H9 (cell line): ENCODE data around the gene LRIG3. TPM values are rescaled to one million over a fixed set of nuclear protein-coding genes. Genes with fewer than 3 reads are reported as not detected.

ENCODE experiments used
- DNase-seq: peaks from one replicate; pipeline ENCODE4 v3.0.0-alpha.2; 2017
- H2AFZ ChIP-seq: one replicate; pipeline ENCODE4 v1.6.1; 2013; ENCODE audit warnings: mild to moderate bottlenecking, low read length, control low read depth, moderate library complexity
- H2AK5ac ChIP-seq: 2 replicates; pipeline ENCODE4 v1.6.1; 2013; ENCODE audit warnings: low read length, control low read depth, mixed read lengths; ENCODE audit not compliant: insufficient read length
- H2BK120ac ChIP-seq: one replicate; pipeline ENCODE4 v1.6.1; 2013; ENCODE audit warnings: low read depth, mild to moderate bottlenecking, low read length, control low read depth, inconsistent platforms; ENCODE audit not compliant: poor library complexity, severe bottlenecking
- H2BK12ac ChIP-seq: 2 replicates; pipeline ENCODE4 v1.6.1; 2013; ENCODE audit warnings: low read length, control low read depth, mixed read lengths, low read depth; ENCODE audit not compliant: insufficient read length
- H2BK15ac ChIP-seq: 2 replicates; pipeline ENCODE4 v1.6.1; 2013; ENCODE audit warnings: low read depth, low read length, control low read depth
- H2BK20ac ChIP-seq: one replicate; pipeline ENCODE4 v1.6.1; 2013; ENCODE audit warnings: low read depth, mild to moderate bottlenecking, low read length, control low read depth, inconsistent platforms; ENCODE audit not compliant: poor library complexity, severe bottlenecking
- H2BK5ac ChIP-seq: 2 replicates; pipeline ENCODE4 v1.6.1; 2013; ENCODE audit warnings: low read length, control low read depth, mixed read lengths; ENCODE audit not compliant: insufficient read length
- H3K14ac ChIP-seq: 2 replicates; pipeline ENCODE4 v1.6.1; 2013; ENCODE audit warnings: low read length, control low read depth; ENCODE audit not compliant: insufficient read depth
- H3K18ac ChIP-seq: 2 replicates; pipeline ENCODE4 v1.6.1; 2013; ENCODE audit warnings: low read depth, mild to moderate bottlenecking, mixed read lengths, low read length, control low read depth; ENCODE audit not compliant: insufficient read length
- H3K23ac ChIP-seq: 2 replicates; pipeline ENCODE4 v1.6.1; 2013; ENCODE audit warnings: low read length, control low read depth, mixed read lengths, low read depth; ENCODE audit not compliant: insufficient read length
- H3K23me2 ChIP-seq: 2 replicates; pipeline ENCODE4 v1.6.1; 2013; ENCODE audit warnings: low read depth, mild to moderate bottlenecking, mixed read lengths, low read length, control low read depth; ENCODE audit not compliant: insufficient read length, poor library complexity, severe bottlenecking
- H3K27ac ChIP-seq: 2 replicates; pipeline ENCODE4 v1.5.1; 2013; ENCODE audit warnings: low read length, control low read depth, mixed read lengths, low read depth; ENCODE audit not compliant: insufficient read length
- H3K27me3 ChIP-seq: 2 replicates; pipeline ENCODE4 v1.6.1; 2013; ENCODE audit warnings: low read length, control low read depth, inconsistent platforms; ENCODE audit not compliant: insufficient read depth
- H3K4ac ChIP-seq: 2 replicates; pipeline ENCODE4 v1.6.1; 2013; ENCODE audit warnings: low read depth, mild to moderate bottlenecking, control low read depth, inconsistent platforms, low read length, moderate library complexity
- H3K4me1 ChIP-seq: 2 replicates; pipeline ENCODE4 v1.6.1; 2013; ENCODE audit warnings: low read length, control low read depth, inconsistent platforms; ENCODE audit not compliant: insufficient read depth
- H3K4me2 ChIP-seq: 2 replicates; pipeline ENCODE4 v1.6.1; 2013; ENCODE audit warnings: low read length, control low read depth, mixed read lengths; ENCODE audit not compliant: insufficient read length, insufficient read depth
- H3K56ac ChIP-seq: 2 replicates; pipeline ENCODE4 v1.6.1; 2013; ENCODE audit warnings: low read depth, mild to moderate bottlenecking, mixed read lengths, low read length, control low read depth; ENCODE audit not compliant: insufficient read length
- H3K79me1 ChIP-seq: 2 replicates; pipeline ENCODE4 v1.6.1; 2013; ENCODE audit warnings: low read depth, mild to moderate bottlenecking, moderate library complexity, low read length, control low read depth, inconsistent platforms; ENCODE audit not compliant: insufficient read depth, poor library complexity, severe bottlenecking
- H3K79me2 ChIP-seq: 2 replicates; pipeline ENCODE4 v1.6.1; 2013; ENCODE audit warnings: low read length, control low read depth, inconsistent platforms; ENCODE audit not compliant: insufficient read depth
- H3K9ac ChIP-seq: 2 replicates; pipeline ENCODE4 v1.6.1; 2013; ENCODE audit warnings: low read length, control low read depth, mixed read lengths; ENCODE audit not compliant: insufficient read length; ENCODE audit errors: extremely low read depth
- H3K9me3 ChIP-seq: one replicate; pipeline ENCODE4 v1.6.1; 2013; ENCODE audit warnings: low read depth, low read length, inconsistent platforms; ENCODE audit not compliant: control insufficient read depth
- H3T11ph ChIP-seq: one replicate; pipeline ENCODE4 v1.6.1; 2013; ENCODE audit warnings: mild to moderate bottlenecking, low read length, control low read depth, inconsistent platforms
- H4K20me1 ChIP-seq: one replicate; pipeline ENCODE4 v1.6.1; 2013; ENCODE audit not compliant: control insufficient read depth, insufficient read length, insufficient read depth
- H4K5ac ChIP-seq: 2 replicates; pipeline ENCODE4 v1.6.1; 2013; ENCODE audit warnings: low read depth, mild to moderate bottlenecking, mixed read lengths, low read length, control low read depth; ENCODE audit not compliant: insufficient read length
- H4K8ac ChIP-seq: replicated peaks from 2 replicates; pipeline ENCODE4 v1.6.1; 2013; ENCODE audit warnings: low read length, control low read depth, mixed read lengths, low read depth; ENCODE audit not compliant: insufficient read length
- H4K91ac ChIP-seq: 2 replicates; pipeline ENCODE4 v1.6.1; 2013; ENCODE audit warnings: low read depth, mild to moderate bottlenecking, moderate library complexity, mixed read lengths, low read length, control low read depth; ENCODE audit not compliant: insufficient read length
- H3K27ac Mint-ChIP-seq, 3 experiments: 2 replicates in 2 of 3; 3 replicates in 1 of 3; pipeline ENCODE4 v1.8.0; 2020 to 2021; ENCODE audit warnings: mixed read lengths in 3 of 3, mild to moderate bottlenecking in 1 of 3, moderate library complexity in 1 of 3
- H3K27me3 Mint-ChIP-seq: 2 replicates; pipeline ENCODE4 v1.8.0; 2021; ENCODE audit warnings: low read depth, mild to moderate bottlenecking, moderate library complexity, mixed read lengths
- H3K36me3 Mint-ChIP-seq, 3 experiments: 2 replicates in 2 of 3; 3 replicates in 1 of 3; pipeline ENCODE4 v1.8.0; 2020 to 2021; ENCODE audit warnings: low read depth in 3 of 3, mixed read lengths in 3 of 3; ENCODE audit not compliant: insufficient read depth in 1 of 3
- H3K4me1 Mint-ChIP-seq, 2 experiments: 2 replicates each; pipeline ENCODE4 v1.8.0; 2020; ENCODE audit warnings: mixed read lengths in 2 of 2
- H3K4me3 Mint-ChIP-seq, 2 experiments: 2 replicates in 1 of 2; 3 replicates in 1 of 2; pipeline ENCODE4 v1.8.0; 2020 to 2021; ENCODE audit warnings: mild to moderate bottlenecking in 2 of 2, mixed read lengths in 2 of 2, moderate library complexity in 1 of 2
- H3K9me3 Mint-ChIP-seq, 2 experiments: 2 replicates in 1 of 2; 3 replicates in 1 of 2; pipeline ENCODE4 v1.8.0; 2020; ENCODE audit warnings: mild to moderate bottlenecking in 2 of 2, mixed read lengths in 2 of 2, moderate library complexity in 1 of 2
- CTCF ChIP-seq: fragments of 200-600 bp; sonication (generic); conservative IDR thresholded peaks from 3 replicates; pipeline ENCODE4 v1.8.0; 2021; ENCODE audit warnings: antibody characterized with exemption, mild to moderate bottlenecking
- WGBS: extraction: QIAGEN DNeasy Blood & Tissue Kit; methylation state at CpG from one replicate; pipeline ENCODE4 v1.1.7; 2013; ENCODE audit warnings: missing lambda C conversion rate, low lambda C conversion rate, mixed read lengths; ENCODE audit not compliant: insufficient read length; ENCODE audit errors: extremely low coverage; 5-methylcytosine and 5-hydroxymethylcytosine counted together
- total RNA-seq: library from RNA; stranded (reverse); gene quantifications from 2 replicates; pipeline ENCODE4 v1.2.1, GENCODE V29; 2021

The LRIG3 gene
- total RNA-seq, 1 experiment from 2014 or later, result 10.9 TPM

GRCh38 chr12:58870595-58870994 lies 49.7 kb downstream of the LRIG3 start:
- no peak overlapping the region for H3K18ac ChIP-seq
- H2AFZ ChIP-seq, result no peak overlapping the region
- H3T11ph ChIP-seq, result no peak overlapping the region
- H3K9ac ChIP-seq, result no peak overlapping the region
- no peak for TF ChIP-seq CTCF
- no peak overlapping the region for H3K4me2 ChIP-seq
- no peak overlapping the region for H3K14ac ChIP-seq
- Mint-ChIP-seq H3K9me3 (no peaks in the 10 kb centered on the region), H3K27ac (no peak overlapping the region), H3K27me3 (no peaks in the 10 kb centered on the region), H3K4me1 (no peaks in the 10 kb centered on the region), H3K4me3 (no peak overlapping the region), H3K36me3 (peaks cover 8 to 25% (median 22%) of the 10 kb centered on the region in 3 experiments; a peak in 6 of 7 replicates)
- H2BK12ac ChIP-seq, result no peak overlapping the region
- H3K79me1 ChIP-seq, result no peaks in the 10 kb centered on the region
- H4K91ac ChIP-seq, result no peak overlapping the region
- no peak overlapping the region for H4K8ac ChIP-seq
- no peak overlapping the region for H3K23ac ChIP-seq
- H2AK5ac ChIP-seq, result no peak overlapping the region
- no peaks in the 10 kb centered on the region for H3K23me2 ChIP-seq
- no peak overlapping the region for H4K5ac ChIP-seq
- no peak overlapping the region for H2BK15ac ChIP-seq
- no peak overlapping the region for H3K4ac ChIP-seq
- no peak for DNase-seq
- no peak overlapping the region for H2BK20ac ChIP-seq
- no peaks in the 10 kb centered on the region for H3K27me3 ChIP-seq
- no peak overlapping the region for H2BK120ac ChIP-seq
- no peak overlapping the region for H3K56ac ChIP-seq
- no peaks in the 10 kb centered on the region for H3K79me2 ChIP-seq
- no peak overlapping the region for H2BK5ac ChIP-seq
- H3K27ac ChIP-seq, result no peak overlapping the region
- no peaks in the 10 kb centered on the region for H4K20me1 ChIP-seq
- no peaks in the 10 kb centered on the region for H3K4me1 ChIP-seq
- no CpG with 5 or more reads among the region's 4 CpGs for WGBS
- no peaks in the 10 kb centered on the region for H3K9me3 ChIP-seq
